MM.1S (cell line): ENCODE data around the gene KLHL20.

ENCODE experiments used
- EZH2phosphoT487 ChIP-seq: fragments of 300-600 bp; sonication (generic); IDR thresholded peaks from 2 replicates; pipeline ENCODE4 v1.6.1; 2018; ENCODE audit warnings: antibody characterized with exemption, low read length
- TF ChIP-seq, protein P1 (sequence below): fragments of 300-600 bp; sonication (generic); IDR thresholded peaks from 2 replicates; pipeline ENCODE4 v1.5.1; 2016; ENCODE audit warnings: antibody characterized with exemption, low read length, mixed read lengths

- TF ChIP-seq, protein P1, sequence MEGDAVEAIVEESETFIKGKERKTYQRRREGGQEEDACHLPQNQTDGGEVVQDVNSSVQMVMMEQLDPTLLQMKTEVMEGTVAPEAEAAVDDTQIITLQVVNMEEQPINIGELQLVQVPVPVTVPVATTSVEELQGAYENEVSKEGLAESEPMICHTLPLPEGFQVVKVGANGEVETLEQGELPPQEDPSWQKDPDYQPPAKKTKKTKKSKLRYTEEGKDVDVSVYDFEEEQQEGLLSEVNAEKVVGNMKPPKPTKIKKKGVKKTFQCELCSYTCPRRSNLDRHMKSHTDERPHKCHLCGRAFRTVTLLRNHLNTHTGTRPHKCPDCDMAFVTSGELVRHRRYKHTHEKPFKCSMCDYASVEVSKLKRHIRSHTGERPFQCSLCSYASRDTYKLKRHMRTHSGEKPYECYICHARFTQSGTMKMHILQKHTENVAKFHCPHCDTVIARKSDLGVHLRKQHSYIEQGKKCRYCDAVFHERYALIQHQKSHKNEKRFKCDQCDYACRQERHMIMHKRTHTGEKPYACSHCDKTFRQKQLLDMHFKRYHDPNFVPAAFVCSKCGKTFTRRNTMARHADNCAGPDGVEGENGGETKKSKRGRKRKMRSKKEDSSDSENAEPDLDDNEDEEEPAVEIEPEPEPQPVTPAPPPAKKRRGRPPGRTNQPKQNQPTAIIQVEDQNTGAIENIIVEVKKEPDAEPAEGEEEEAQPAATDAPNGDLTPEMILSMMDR, result no peak
- no peak for TF ChIP-seq EZH2phosphoT487
Observed at GRCh38 chr1:173798078-173798477, 83.3 kb downstream of the KLHL20 start.
